Caki2 (cell line): ENCODE data around the gene FZD7. TPM values are rescaled to one million over a fixed set of nuclear protein-coding genes. Genes with fewer than 3 reads are reported as not detected.

Source experiments
- DNase-seq: peaks from one replicate; pipeline ENCODE4 v3.0.0-alpha.2; 2015; ENCODE audit warnings: low read depth
- in situ Hi-C: cut with HindIII; loops from 2 replicates; pipeline ENCODE4 v1.10.0; 2016; ENCODE audit warnings: low sequenced_read_pairs, low pct_unique_long_range_greater_than_20kb, mixed read lengths
- total RNA-seq: library from RNA; depleted of rRNA; stranded (reverse); fragments of >200 nt; shearing (Covaris generic); gene quantifications from 2 replicates; pipeline ENCODE4 v1.2.3, GENCODE V29; 2014; ENCODE audit warnings: low replicate concordance

Gene FZD7
- total RNA-seq, 1 experiment from 2014 or later, result 83.2 TPM

DNA sequence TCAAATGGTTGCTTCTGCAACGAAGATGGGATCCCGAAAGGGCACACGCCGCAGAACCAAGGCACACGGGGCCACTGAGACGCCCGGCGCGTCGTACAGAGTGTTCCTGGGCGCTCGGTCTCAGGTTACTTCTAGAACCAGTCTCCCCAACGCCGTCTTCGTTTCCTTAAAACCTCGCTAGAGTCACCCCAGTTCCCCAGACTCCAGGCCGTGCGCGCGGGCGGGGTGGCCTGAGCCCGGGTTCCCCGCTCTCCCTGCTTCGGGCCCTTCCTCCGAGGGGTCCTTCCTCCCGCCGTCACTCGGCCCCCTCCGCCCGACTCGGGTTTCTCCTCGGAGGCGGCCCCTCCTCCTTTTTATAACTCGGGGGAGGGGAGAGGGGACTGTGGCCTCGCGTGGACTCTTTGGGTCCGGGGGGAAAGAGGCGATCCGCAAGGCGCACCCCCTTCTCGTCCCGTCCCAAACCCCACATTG is 774 bp upstream of the FZD7 start:
- in situ Hi-C loops, result no loop called here
- DNase-seq, result no peak

DNA sequence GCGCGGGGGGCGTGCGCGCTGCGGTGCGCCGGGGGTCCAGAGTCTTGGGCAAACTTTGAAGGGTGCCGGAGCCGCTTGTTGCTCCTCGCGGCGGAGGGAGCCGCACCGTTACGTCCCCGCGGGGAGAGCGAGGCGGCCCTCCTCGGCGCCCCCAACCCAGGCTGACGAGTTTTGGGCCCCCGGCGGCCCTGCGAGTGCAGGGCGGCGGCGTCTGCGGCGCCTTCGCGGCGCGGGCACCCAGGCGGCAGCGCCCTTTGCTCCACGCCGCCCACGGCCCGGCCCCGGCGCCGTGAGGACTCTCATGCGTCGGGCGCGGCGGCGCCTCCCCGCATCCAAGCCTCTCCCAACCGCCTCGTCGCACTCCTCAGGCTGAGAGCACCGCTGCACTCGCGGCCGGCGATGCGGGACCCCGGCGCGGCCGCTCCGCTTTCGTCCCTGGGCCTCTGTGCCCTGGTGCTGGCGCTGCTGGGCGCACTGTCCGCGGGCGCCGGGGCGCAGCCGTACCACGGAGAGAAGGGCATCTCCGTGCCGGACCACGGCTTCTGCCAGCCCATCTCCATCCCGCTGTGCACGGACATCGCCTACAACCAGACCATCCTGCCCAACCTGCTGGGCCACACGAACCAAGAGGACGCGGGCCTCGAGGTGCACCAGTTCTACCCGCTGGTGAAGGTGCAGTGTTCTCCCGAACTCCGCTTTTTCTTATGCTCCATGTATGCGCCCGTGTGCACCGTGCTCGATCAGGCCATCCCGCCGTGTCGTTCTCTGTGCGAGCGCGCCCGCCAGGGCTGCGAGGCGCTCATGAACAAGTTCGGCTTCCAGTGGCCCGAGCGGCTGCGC is 814 bp downstream of the FZD7 start:
- DNase-seq, result peak; percentile 66
- in situ Hi-C loops, result no loop called here

DNA sequence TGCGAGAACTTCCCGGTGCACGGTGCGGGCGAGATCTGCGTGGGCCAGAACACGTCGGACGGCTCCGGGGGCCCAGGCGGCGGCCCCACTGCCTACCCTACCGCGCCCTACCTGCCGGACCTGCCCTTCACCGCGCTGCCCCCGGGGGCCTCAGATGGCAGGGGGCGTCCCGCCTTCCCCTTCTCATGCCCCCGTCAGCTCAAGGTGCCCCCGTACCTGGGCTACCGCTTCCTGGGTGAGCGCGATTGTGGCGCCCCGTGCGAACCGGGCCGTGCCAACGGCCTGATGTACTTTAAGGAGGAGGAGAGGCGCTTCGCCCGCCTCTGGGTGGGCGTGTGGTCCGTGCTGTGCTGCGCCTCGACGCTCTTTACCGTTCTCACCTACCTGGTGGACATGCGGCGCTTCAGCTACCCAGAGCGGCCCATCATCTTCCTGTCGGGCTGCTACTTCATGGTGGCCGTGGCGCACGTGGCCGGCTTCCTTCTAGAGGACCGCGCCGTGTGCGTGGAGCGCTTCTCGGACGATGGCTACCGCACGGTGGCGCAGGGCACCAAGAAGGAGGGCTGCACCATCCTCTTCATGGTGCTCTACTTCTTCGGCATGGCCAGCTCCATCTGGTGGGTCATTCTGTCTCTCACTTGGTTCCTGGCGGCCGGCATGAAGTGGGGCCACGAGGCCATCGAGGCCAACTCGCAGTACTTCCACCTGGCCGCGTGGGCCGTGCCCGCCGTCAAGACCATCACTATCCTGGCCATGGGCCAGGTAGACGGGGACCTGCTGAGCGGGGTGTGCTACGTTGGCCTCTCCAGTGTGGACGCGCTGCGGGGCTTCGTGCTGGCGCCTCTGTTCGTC is 1.7 kb downstream of the FZD7 start:
- in situ Hi-C loops, result no loop called here
- no peak for DNase-seq

DNA sequence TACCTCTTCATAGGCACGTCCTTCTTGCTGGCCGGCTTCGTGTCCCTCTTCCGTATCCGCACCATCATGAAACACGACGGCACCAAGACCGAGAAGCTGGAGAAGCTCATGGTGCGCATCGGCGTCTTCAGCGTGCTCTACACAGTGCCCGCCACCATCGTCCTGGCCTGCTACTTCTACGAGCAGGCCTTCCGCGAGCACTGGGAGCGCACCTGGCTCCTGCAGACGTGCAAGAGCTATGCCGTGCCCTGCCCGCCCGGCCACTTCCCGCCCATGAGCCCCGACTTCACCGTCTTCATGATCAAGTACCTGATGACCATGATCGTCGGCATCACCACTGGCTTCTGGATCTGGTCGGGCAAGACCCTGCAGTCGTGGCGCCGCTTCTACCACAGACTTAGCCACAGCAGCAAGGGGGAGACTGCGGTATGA is 2.3 kb downstream of the FZD7 start:
- no peak for DNase-seq
- in situ Hi-C loops, result no loop called here

DNA sequence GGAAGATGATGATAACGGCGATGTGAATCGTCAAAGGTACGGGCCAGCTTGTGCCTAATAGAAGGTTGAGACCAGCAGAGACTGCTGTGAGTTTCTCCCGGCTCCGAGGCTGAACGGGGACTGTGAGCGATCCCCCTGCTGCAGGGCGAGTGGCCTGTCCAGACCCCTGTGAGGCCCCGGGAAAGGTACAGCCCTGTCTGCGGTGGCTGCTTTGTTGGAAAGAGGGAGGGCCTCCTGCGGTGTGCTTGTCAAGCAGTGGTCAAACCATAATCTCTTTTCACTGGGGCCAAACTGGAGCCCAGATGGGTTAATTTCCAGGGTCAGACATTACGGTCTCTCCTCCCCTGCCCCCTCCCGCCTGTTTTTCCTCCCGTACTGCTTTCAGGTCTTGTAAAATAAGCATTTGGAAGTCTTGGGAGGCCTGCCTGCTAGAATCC is 3.0 kb downstream of the FZD7 start:
- DNase-seq, result peak; percentile 43
- in situ Hi-C loops, result no loop called here

DNA sequence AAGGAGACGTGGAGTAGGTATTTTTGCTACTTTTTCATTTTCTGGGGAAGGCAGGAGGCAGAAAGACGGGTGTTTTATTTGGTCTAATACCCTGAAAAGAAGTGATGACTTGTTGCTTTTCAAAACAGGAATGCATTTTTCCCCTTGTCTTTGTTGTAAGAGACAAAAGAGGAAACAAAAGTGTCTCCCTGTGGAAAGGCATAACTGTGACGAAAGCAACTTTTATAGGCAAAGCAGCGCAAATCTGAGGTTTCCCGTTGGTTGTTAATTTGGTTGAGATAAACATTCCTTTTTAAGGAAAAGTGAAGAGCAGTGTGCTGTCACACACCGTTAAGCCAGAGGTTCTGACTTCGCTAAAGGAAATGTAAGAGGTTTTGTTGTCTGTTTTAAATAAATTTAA is 3.4 kb downstream of the FZD7 start:
- in situ Hi-C loops, result no loop called here
- DNase-seq, result peak; percentile 37

DNA sequence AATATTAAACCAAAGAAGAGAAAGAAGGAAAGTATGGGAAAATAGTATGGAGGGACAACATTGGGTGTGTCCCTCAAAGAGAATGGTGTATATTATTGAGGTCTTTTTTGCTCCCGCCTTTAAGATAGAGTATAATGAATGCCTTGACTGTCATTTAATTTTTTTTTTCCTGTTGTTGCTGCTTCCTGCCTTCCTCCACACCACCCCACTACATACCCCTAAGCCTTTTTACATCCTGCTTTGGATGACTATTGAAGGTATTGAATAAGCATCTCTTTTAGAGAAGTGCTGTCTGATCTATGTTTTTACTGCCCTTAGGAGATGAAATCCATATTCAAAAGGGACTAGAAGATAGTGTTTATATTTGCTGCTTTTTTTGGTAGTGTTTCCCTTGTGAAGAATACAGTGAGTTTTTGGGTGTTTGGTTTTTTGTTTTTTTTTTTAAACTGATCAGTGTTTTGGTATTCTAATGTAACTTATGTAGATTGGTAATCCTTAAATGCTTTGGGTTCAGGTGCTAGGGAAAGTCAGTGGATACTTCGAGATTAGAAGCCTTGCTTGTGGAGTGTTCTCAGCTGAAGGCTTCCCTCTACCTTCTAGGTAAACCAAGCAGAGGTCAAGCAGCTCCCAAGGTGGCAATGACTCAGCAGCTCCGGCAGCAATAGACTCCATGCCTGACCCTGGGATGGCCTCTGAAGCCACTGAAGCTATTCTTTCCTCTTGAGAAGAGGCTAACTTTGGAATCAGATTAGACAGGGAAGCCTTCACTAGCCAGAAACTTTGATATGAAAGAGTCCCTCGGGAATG is 5.0 kb downstream of the FZD7 start:
- peak; percentile 85 for DNase-seq
- in situ Hi-C loops, result no loop called here

DNA sequence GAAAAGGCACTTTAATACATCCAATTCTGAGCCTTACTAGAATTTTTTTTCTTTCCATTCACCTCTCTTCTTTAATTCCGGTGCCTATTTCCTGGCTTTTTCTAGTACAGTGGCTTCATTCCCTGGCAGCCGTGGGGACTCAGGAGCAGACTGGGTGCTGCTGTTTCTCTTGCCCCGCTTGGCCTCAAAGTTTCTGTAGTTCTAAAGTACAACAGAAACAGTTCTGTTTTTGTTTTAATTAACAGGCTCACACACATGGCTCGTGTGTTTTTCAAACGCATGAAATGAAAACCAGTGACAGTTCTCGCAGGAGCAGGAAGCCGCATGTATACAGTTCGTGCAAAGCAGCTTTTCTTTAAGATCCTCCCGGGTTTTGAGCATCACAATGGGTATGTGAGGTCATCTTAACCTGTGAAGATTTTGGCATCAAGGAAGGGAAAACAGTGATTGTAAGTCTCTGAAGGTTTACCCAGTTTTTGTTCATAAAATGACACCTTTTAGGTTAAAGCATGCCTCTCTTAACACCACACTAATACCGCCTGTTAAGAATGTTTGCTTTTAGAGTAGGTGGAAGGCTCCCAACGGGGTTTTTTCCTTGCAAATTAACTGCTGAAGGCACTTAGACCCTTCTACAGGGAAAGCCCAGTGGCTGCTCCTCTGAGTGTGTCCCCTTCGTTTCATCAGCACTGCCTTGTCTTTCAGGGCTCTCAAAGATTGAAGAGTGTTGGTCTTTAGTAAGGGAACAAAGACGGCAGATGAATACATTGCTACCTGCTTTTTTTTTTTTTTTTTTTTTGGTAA is 5.8 kb downstream of the FZD7 start:
- in situ Hi-C loops, result no loop called here
- DNase-seq, result no peak

DNA sequence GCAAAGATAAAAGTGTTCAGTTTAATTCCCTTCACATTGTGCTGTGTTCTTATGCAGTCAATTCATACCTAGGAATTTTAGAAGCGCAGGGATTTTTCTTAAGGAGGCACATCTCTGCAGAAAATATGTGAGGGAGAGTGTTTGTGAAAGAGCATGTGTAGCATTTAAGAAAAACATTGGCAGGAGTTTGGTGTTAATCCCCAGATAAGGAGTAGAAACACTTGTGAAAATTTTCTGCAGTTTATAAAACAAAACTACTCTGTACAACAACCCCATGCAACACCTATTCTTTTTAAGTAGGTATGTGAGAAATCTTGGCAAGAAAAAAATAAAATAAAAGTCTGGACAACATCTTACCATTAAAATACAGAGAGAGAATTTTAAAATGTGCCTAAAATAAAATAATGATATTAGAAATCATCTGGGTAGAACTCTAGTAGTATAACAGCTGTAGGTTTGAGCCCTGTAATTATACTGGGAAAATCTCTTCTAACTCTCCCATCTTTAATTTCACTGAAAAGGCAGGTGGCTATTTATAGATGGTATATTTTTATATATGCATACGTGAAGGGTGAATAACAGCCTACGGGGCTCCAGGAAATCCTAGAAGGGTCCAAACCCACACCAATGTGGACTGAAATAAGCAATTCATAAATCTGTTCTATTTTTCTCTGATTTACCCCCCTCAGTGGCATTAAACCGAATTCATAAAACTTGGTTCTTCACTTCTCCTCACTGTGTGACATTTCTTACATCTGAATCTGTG is 6.6 kb downstream of the FZD7 start:
- no peak for DNase-seq
- in situ Hi-C loops, result no loop called here

DNA sequence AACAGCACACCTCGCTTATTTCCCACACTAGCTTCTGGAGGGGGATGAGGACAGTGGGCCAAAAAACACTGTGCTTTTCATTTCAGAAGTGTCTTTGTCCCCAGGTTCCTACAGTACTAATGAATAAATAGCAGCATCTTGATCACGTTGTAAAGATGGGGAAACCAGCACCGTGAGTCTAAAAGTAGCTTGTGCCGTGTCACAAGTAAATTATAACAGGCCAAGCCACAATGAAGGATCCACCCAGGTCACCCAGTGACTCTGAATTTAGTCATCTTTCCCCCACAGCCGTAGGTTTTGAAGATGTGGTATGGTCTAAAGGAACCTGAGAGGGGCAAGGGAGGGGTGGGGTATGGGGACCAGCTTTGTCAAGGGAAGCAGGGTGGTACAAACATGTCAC is 8.8 kb downstream of the FZD7 start:
- DNase-seq, result no peak
- in situ Hi-C loops, result no loop called here

DNA sequence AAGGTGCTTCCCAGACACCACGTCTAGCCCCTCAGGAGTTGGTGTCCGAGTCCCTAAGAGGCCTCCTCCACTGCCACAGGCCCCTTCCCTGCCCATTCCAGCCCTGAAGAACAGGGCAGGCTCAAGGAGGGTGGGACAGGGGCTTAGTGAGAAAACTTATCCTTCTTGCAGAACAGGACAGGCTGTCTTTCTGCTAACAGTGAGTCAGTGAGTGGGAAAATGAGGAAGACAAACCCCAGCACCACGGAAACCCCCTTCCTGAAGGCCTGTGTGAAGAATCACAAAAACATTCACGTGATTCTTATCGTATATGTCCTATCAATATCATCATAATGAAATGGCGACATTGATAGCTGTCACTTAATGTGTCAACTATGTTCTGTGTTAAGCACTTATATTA is 9.8 kb downstream of the FZD7 start:
- no peak for DNase-seq
- in situ Hi-C loops, result no loop called here

DNA sequence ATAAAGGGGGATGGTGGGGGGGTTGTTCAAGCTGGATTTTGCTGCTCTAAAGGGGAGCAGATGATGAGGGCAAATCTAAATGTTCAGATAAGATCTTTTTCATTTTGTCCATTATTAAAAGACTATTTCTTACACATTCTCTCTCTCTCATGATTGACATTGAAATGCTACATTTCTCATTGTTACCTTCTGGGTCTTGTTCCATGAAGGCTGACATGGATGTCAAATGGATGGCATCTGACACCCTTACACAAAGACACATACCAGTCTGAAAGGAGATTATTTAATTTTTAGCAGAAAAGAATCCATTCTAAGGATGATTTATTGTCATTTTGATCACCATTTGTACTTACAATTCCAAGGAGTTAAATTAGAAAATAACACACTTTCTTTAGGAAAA is 11.1 kb downstream of the FZD7 start:
- in situ Hi-C loops, result no loop called here
- DNase-seq, result no peak

DNA sequence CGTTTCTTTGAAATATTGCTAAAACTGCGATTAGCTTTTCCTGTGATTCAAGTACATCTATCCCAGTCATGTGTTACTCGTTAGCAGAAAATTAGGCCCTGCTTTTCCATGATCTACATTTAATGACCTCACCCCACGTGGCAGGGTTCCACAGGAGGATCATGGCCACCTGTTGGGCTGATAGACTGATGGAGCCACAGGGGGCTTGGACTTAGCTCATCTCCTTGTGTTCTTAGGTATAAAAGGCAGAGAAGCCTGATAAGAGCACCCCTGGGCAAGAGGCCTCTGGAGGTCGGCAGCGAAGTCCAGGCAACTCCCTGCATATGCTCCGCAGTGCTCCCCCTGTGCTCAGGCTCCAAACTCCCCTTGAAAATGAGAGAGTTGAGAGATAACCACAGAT is 12.9 kb downstream of the FZD7 start:
- DNase-seq, result no peak

DNA sequence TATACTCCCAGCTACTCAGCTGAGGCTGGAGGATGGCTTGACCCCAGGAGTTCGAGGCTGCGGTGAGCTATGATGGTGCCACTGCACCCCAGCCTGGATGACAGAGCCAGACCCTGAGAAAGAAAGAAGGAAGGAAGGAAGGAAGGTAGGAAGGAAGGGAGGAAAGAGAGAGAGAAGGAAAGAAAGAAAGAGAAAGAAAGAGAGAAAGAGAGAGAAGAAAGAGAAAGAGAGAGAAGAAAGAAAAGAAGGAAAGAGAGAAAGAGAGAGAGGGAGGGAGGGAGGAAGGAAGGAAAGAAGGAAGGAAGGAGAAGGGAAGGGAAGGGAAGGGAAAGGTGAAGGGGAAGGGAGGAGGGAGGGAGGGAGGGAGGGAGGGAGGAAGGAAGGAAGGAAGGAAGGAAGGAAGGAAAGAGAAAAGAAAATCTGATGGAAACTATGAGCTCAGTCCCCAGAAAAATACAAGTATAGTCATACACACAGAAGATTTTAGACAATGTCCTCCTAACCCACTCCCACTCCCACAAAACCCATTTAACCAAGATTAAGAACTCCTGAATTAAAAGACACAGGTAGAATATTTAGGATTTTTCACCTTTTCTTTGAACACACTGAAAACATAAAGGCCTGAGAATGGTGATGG is 15.6 kb downstream of the FZD7 start:
- DNase-seq, result no peak
- in situ Hi-C loops, result no loop called here

More for the DNA sequence above, 12.9 kb downstream of the FZD7 start:
- in situ Hi-C loops, result no loop called here

DNA sequence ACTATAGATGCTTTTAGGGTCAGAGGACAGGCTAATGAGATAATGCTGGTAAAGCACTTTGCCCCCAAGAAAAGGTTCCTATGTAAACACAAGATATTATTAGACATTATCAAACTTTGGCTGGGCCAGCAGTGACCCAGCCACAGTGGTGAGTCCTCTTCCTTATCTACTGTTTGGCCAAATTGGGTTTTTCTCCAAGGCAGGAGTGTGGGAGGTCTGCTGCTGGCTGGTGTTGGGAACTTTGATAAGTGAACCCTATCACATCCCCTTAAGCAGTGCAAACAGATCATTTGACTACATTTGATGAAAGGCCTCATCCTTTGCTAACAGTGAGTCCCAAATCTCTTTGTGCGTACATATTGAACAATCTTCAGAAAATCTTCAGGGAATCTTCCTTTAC is 16.2 kb downstream of the FZD7 start:
- DNase-seq, result no peak
- in situ Hi-C loops, result no loop called here

DNA sequence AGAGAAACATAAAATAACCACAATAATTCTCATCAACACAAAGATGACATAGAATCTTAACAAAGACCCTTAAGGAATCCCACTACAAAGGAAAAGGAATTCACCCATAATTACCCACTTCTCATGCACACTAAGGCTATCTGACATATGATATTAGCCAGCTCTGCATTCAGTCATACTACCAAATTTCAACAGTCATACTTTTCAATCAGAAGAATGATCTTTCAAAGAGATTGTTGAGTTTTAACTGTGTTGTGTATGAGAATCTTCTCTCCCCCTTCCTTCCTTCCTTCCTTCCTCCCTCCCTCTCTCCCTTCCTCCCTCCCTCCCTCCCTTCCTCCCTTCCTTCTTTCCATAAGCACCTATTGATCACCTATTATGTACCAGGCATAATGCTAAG is 17.0 kb downstream of the FZD7 start:
- in situ Hi-C loops, result no loop called here

More for the DNA sequence above, 17.0 kb downstream of the FZD7 start:
- no peak for DNase-seq
